DMS53 treated with DMSO at 0.1 percent for 48 hours (cell line): Measurements from ENCODE around the gene ENOX2.
A peak's percentile ranks its signal among the peaks of the same experiment; 100 is the strongest.
"Not testable (repeated sequence)": the region's sequence is repeated elsewhere in the genome, so short reads cannot be mapped to it uniquely, and the experiment has no call there.

Source experiments
- DNase-seq: peaks from one replicate; lab custom pipeline; 2025; ENCODE audit not compliant: unreplicated experiment; lab: John Stamatoyannopoulos, UW

The ENOX2 gene

DNA sequence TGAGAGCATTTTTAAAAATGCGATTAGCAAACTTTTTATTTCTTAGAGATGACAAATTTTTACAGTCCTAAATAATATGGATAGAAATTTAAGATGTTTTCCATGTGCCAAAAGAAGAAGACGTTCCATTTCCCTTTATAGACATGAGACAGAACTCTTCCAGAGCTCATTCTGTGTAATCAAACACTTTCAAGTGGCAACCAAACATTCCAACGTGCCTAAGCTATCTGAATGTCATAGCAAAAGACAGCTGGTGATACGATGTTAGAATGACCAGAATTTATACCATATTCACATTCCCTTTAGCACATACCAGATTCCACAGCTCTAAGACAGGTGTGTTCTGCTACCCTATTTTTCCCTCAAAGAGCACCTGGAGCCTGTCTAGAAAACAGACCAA lies 133.2 kb downstream of the ENOX2 start:
- DNase-seq: no peak

DNA sequence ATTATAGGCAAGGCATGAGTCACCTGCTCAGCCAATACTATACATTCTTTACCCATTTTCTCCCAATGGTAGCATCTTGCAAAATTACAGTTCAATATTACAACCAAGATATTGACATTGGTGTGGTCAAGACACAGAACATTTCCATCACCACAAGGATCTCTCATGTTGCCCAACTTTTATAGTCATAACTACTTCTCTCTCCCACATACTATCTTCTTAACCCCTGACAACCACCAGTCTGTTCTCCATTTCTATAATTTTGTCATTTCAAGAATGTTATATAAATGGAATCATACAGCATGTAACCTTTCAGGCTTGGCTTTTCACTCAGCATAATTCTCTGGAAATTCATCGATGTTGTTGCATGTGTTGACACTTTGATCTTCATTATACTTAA lies 144.9 kb downstream of the ENOX2 start:
- no peak for DNase-seq

GRCh38 chrX:130756233-130756632 lies 146.8 kb downstream of the ENOX2 start:
- DNase-seq: no peak

DNA sequence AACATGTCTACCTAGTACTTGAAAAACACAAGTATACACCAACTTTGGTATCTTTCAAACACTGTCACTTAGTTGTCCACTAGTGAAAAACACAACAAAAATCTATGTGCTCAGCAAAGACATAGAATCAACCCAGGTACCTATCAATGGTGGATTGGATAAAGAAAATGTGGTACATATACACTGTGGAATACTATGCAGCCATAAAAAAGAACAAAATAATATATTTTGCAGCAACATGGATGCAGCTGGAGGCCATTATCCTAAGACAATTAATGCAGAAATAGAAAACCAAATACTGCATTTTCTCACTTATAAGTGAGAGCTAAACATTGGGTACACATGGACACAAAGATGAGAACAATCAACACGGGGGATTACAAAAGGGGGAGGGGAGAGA lies 148.7 kb downstream of the ENOX2 start:
- no peak for DNase-seq

- DNase-seq: no peak
These were observed 156.2 kb downstream of the ENOX2 start for GRCh38 chrX:130746709-130747342.

- no peak for DNase-seq
These were observed 156.9 kb downstream of the ENOX2 start for GRCh38 chrX:130746077-130746476.

DNA sequence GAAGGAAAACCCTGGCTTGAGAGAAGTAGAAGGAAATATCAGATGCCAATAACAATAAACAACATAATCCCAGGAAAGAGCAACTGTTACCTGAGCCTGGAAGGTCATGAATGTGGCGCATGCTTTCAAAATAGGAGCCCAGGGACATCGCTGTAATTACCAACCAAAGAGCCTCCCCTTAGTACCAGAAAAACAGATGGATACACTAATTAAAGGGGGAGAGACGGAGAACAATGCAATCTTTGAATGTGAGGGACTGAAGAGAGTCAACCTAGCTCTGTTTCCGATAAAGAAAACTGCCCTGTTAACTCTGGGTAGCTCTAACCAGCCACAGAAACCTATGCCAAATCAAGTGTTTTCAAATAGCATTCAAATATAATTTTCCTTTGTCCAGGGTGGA lies 161.4 kb downstream of the ENOX2 start:
- no peak for DNase-seq

DNA sequence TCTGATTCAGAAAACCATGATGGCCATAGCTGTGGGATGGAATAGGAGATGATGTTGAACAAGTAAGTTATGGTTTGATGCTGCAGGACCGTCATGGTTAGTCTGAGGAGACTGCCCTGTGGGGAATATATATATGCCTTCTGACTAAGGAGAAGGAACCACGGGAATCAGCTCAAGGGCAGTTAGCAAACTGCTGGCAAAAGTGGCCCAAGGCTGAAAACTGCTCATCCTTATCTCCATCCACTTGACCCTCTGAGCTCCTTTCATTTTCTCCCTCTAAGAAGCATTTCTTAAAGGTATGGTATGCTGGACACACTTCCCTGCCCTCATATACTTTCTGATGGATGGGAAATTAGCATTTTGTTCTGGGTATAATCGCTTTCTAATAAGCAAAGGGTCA lies 161.9 kb downstream of the ENOX2 start:
- DNase-seq: no peak

DNA sequence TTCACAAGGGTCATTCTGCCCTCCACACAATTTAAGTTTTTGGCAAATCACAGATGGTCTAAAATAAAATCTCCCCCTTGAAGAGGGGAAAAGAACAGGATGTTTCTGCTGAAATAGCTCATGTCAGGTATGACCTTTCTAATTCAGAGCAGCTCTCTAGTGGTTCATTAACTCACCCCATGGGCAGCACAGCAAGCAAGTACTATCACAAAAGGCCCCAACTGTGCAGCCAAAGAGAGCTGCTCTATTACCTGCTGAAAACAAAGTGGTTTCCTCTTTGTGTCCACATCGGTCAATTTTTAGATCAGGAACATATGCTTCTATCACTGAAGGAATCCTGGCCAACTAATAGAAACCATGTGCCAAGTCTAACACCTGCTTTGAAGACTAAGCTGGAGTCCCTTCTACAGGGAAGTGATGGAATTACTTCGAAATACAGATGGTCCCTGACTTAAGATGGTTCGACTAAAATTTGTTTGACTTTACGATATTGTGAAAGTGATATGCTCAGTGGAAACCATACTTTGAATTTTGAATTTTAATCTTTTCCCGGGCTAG lies 164.3 kb downstream of the ENOX2 start:
- no peak for DNase-seq

- no peak for DNase-seq
These were observed 168.3 kb downstream of the ENOX2 start for GRCh38 chrX:130734713-130735112.

GRCh38 chrX:130728208-130728607 lies 174.8 kb downstream of the ENOX2 start:
- DNase-seq: no peak

DNA sequence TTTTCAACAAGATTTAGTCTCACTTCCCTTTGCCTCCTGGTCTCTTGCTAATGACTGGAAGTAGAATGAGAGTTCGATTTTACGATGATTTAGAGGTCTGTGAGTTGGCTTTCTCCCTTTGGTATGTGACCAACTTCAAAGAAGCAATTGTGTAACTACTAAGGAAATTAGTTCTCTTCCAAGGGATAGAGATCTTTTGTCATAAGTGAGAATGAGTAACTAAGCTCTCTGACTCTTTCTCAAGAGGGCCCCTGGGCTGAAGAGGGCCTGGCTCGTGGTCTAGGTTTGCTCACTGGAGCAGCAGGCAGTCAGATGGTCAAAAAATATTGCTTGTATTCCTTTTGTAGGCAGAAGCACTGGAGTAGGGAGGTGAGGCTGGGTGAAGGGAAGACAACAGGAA lies 176.3 kb downstream of the ENOX2 start:
- DNase-seq: no peak

DNA sequence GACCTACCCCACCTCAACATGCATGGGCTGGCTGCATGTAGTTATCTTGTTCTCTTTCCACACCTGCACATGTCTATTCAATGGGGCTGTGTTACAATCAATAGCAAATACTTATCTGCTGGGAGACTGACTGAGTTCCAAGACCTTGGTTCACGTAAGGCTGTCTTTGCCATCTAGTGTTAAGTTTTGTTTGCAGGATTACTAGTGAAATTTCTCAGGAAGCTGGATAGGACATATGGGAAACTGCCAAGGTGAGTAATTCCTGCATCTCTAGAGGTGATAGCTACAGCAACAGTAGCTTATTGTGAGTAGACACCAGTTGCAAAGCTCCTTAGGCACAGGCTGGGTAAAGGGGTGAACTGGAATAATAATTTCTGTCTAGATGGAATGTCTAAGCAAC lies 177.5 kb downstream of the ENOX2 start:
- DNase-seq: no peak

DNA sequence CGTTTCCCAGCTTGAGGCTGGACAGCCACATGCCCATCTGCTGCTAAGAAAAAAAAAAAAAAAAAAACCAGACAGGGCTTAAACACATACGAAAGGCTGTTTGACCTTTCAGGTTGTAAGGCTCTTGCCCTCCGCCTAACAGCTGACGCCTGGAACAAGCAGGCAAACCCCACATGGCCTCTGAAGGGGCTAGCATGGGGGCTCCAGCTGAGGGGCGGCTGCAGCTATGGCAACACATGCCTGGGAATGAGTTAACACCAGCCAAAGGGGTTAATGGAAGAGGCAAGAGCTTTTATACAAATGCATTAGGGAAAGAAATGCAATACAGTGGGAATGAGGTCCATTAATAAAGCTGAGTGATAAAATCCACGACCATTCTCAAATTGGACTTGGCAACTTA lies 183.6 kb downstream of the ENOX2 start:
- DNase-seq: no peak

GRCh38 chrX:130718137-130718536 lies 184.9 kb downstream of the ENOX2 start:
- DNase-seq: no peak

DNA sequence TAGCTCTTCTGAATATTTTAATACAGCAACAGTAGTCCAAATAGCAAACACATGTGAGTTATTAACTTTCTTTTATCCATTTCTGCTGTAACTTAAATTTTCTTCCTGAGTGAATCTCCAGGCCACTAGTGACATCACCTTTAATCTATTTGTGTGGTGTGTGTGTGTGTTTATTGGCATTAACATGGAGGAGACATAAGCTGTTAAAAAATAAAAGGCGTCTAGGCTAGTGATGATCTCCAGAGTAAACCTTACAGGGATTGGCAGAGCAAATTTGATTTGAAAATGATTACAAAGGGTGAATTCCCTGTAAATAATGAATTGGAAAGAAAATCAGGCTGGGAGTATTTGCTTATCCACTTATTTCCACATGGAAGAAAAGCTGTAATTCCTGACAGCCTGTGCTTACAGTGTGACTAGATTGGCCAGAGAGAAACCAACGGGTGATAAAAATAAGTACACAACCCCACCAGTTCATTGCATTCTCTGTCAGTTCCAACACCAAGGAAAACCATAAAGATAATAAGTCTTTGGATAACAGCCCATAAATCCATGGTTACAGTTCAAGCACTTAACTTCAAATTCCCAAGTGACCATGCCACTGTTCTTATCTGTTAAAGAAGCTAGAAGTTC lies 186.1 kb downstream of the ENOX2 start:
- peak; percentile 30 for DNase-seq

DNA sequence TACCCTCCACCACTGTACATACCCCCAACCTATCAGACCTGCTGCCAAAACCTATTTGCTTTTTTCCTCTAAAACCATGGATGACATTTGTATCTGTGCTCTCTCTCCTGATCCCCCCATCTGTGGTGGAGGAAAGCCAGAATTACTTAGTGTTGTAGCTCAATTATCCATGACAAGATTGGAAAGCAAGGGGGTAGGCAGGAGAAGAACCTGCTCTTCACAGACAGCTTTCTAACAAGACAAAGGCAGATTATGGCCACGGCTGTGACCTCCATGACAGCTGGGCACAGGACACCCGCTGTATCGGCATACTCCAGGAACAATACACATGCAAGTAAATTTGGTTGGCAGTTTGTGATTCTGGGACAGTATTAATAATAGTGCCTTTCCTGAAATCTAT lies 186.7 kb downstream of the ENOX2 start:
- no peak for DNase-seq

GRCh38 chrX:130715299-130715698 lies 187.7 kb downstream of the ENOX2 start:
- DNase-seq: no peak

GRCh38 chrX:130714665-130715064 lies 188.3 kb downstream of the ENOX2 start:
- no peak for DNase-seq

- no peak for DNase-seq
These were observed 188.9 kb downstream of the ENOX2 start for GRCh38 chrX:130714135-130714534.

- not testable (repeated sequence) for DNase-seq
These were observed 193.8 kb downstream of the ENOX2 start for GRCh38 chrX:130709178-130709577.

- DNase-seq: no peak
These were observed 197.4 kb downstream of the ENOX2 start for GRCh38 chrX:130705591-130705990.
